H1 (cell line): ENCODE data around the gene KCNK15. TPM values are rescaled to one million over a fixed set of nuclear protein-coding genes. Genes with fewer than 3 reads are reported as not detected.

ENCODE experiments used
- CTCF ChIA-PET: fragments of 300-600 bp; sonication (Branson Sonifier 250); formaldehyde crosslinking; loops from one replicate; lab custom pipeline; 2021; ENCODE audit not compliant: partially characterized antibody; lab: Charles Lee
- POLR2A ChIA-PET: fragments of 300-600 bp; sonication (Branson Sonifier 250); formaldehyde crosslinking; loops from one replicate; lab custom pipeline; 2021; ENCODE audit warnings: inconsistent platforms; ENCODE audit not compliant: partially characterized antibody; lab: Charles Lee
- DNase-seq, 2 experiments: peaks; one replicate each; pipeline versions ENCODE4 v3.0.0 to v3.0.0-alpha.2; 2010 to 2022; ENCODE audit warnings: low spot score in 2 of 2, low read depth in 1 of 2, mixed read lengths in 1 of 2
- FAIRE-seq: peaks from 2 replicates; lab custom pipeline; 2011; peaks lifted over from hg19 to GRCh38; lab: Jason Lieb, UNC
- H2AFZ ChIP-seq: 2 replicates; pipeline ENCODE4 v1.8.1; 2012; ENCODE audit warnings: low read length, inconsistent platforms
- H2AK5ac ChIP-seq: 2 replicates; pipeline ENCODE4 v1.6.1; 2013; ENCODE audit warnings: low read depth, low read length
- H2BK120ac ChIP-seq: replicated peaks from 2 replicates; pipeline ENCODE3; 2013; ENCODE audit warnings: low read depth, low read length, inconsistent platforms
- H2BK12ac ChIP-seq: 2 replicates; pipeline ENCODE4 v1.6.1; 2013; ENCODE audit warnings: low read depth, low read length
- H2BK15ac ChIP-seq: 2 replicates; pipeline ENCODE4 v1.6.1; 2013; ENCODE audit warnings: low read length
- H2BK20ac ChIP-seq: 2 replicates; pipeline ENCODE4 v1.6.1; 2013; ENCODE audit warnings: low read length
- H2BK5ac ChIP-seq: 2 replicates; pipeline ENCODE4 v1.6.1; 2013; ENCODE audit warnings: low read depth, low read length
- H3K14ac ChIP-seq: 2 replicates; pipeline ENCODE4 v1.6.1; 2013; ENCODE audit warnings: inconsistent platforms; ENCODE audit not compliant: insufficient read length
- H3K18ac ChIP-seq: 2 replicates; pipeline ENCODE4 v1.6.1; 2013; ENCODE audit warnings: low read length; ENCODE audit errors: extremely low read depth
- H3K23ac ChIP-seq: 2 replicates; pipeline ENCODE4 v1.6.1; 2013; ENCODE audit warnings: inconsistent platforms; ENCODE audit not compliant: insufficient read length
- H3K23me2 ChIP-seq: 2 replicates; pipeline ENCODE4 v1.6.1; 2013; ENCODE audit warnings: low read depth, low read length
- H3K27ac ChIP-seq: 2 replicates; pipeline ENCODE4 v1.6.1; 2011; ENCODE audit warnings: low read depth, low read length, inconsistent platforms
- H3K27me3 ChIP-seq, 4 experiments: replicated peaks in 1 of 4; 1 replicate in 1 of 4; 2 replicates in 3 of 4; pipeline versions ENCODE4 v1.6.1 to v1.8.1; 2011 to 2013; ENCODE audit warnings: low read length in 3 of 4, mild to moderate bottlenecking in 3 of 4, inconsistent platforms in 2 of 4, mixed read lengths in 2 of 4, moderate library complexity in 1 of 4; ENCODE audit not compliant: control insufficient read depth in 3 of 4, insufficient read depth in 3 of 4; ENCODE audit errors: extremely low read depth in 1 of 4
- H3K36me3 ChIP-seq, 4 experiments: 2 replicates each; pipeline versions ENCODE4 v1.6.1 to v1.8.1; 2011 to 2013; ENCODE audit warnings: mild to moderate bottlenecking in 4 of 4, low read length in 3 of 4, moderate library complexity in 2 of 4, control low read depth in 1 of 4, inconsistent platforms in 1 of 4; ENCODE audit not compliant: insufficient read depth in 4 of 4, control insufficient read depth in 2 of 4
- H3K4ac ChIP-seq: replicated peaks from 2 replicates; pipeline ENCODE3; 2013; ENCODE audit warnings: low read length, low read depth, mixed read lengths, inconsistent platforms; ENCODE audit not compliant: insufficient read length
- H3K4me1 ChIP-seq, 4 experiments: replicated peaks in 1 of 4; 1 replicate in 1 of 4; 2 replicates in 3 of 4; pipeline versions ENCODE4 v1.6.1 to v1.8.1; 2011 to 2013; ENCODE audit warnings: low read length in 3 of 4, inconsistent platforms in 2 of 4, mixed read lengths in 1 of 4; ENCODE audit not compliant: insufficient read depth in 4 of 4, control insufficient read depth in 3 of 4
- H3K4me2 ChIP-seq, 2 experiments: 2 replicates each; pipeline versions ENCODE4 v1.6.1 to v1.8.1; 2011 to 2013; ENCODE audit warnings: low read depth in 2 of 2, low read length in 2 of 2, control low read depth in 1 of 2, inconsistent platforms in 1 of 2, mild to moderate bottlenecking in 1 of 2; ENCODE audit not compliant: insufficient read depth in 1 of 2
- H3K4me3 ChIP-seq, 4 experiments: fragments of 200-600, 300-600 bp in 1 of 4; sonication (generic), shearing (Covaris generic), sonication (Bioruptor Twin) in 1 of 4; 2 replicates each; pipeline versions ENCODE4 v1.5.1 to v1.8.1; 2011 to 2016; ENCODE audit warnings: low read length in 4 of 4, low read depth in 3 of 4, control low read depth in 2 of 4, inconsistent platforms in 2 of 4, mild to moderate bottlenecking in 2 of 4, mixed read lengths in 1 of 4, moderate library complexity in 1 of 4; ENCODE audit not compliant: insufficient read depth in 2 of 4; ENCODE audit errors: extremely low read depth in 1 of 4
- H3K56ac ChIP-seq: replicated peaks from 2 replicates; pipeline ENCODE3; 2013; ENCODE audit warnings: low read depth, mild to moderate bottlenecking, mixed read lengths, low read length, inconsistent platforms; ENCODE audit not compliant: insufficient read length
- H3K79me1 ChIP-seq: 2 replicates; pipeline ENCODE4 v1.6.1; 2013; ENCODE audit warnings: low read depth, low read length, control low read depth
- H3K79me2 ChIP-seq, 2 experiments: 2 replicates each; pipeline versions ENCODE4 v1.6.1 to v1.8.1; 2012 to 2013; ENCODE audit warnings: low read length in 2 of 2, mild to moderate bottlenecking in 2 of 2, inconsistent platforms in 1 of 2; ENCODE audit not compliant: insufficient read depth in 2 of 2, control insufficient read depth in 1 of 2
- H3K9ac ChIP-seq, 4 experiments: replicated peaks in 1 of 4; 1 replicate in 1 of 4; 2 replicates in 3 of 4; pipeline versions ENCODE4 v1.6.1 to v1.8.1; 2011 to 2013; ENCODE audit warnings: low read depth in 3 of 4, low read length in 3 of 4, control low read depth in 2 of 4, mild to moderate bottlenecking in 2 of 4, moderate library complexity in 2 of 4, inconsistent platforms in 1 of 4; ENCODE audit errors: extremely low read depth in 1 of 4
- H3K9me3 ChIP-seq, 2 experiments: 2 replicates each; pipeline versions ENCODE4 v1.6.1 to v1.8.1; 2012 to 2013; ENCODE audit warnings: mild to moderate bottlenecking in 2 of 2, moderate library complexity in 2 of 2, control low read depth in 1 of 2, inconsistent platforms in 1 of 2, low read depth in 1 of 2, low read length in 1 of 2, mixed read lengths in 1 of 2; ENCODE audit not compliant: insufficient read depth in 2 of 2
- H4K20me1 ChIP-seq, 2 experiments: replicated peaks in 1 of 2; 2 replicates each; pipeline versions ENCODE3 to v1.8.1; 2011 to 2013; ENCODE audit warnings: inconsistent platforms in 2 of 2, low read length in 2 of 2, mild to moderate bottlenecking in 1 of 2; ENCODE audit not compliant: insufficient read depth in 2 of 2, control insufficient read depth in 1 of 2
- H4K5ac ChIP-seq: 2 replicates; pipeline ENCODE4 v1.6.1; 2013; ENCODE audit warnings: low read length, low read depth, mixed read lengths, inconsistent platforms; ENCODE audit not compliant: insufficient read length
- H4K8ac ChIP-seq: 2 replicates; pipeline ENCODE4 v1.8.0; 2013; ENCODE audit warnings: mild to moderate bottlenecking, moderate library complexity, low read length, inconsistent platforms; ENCODE audit not compliant: insufficient read depth; ENCODE audit errors: extremely low read depth
- H4K91ac ChIP-seq: replicated peaks from 2 replicates; pipeline ENCODE3; 2013; ENCODE audit warnings: low read length, mixed read lengths, inconsistent platforms; ENCODE audit not compliant: insufficient read length
- CTCF ChIP-seq, 3 experiments: IDR thresholded peaks; 1 replicate in 2 of 3; 2 replicates in 1 of 3; pipeline versions ENCODE4 v1.5.1 to v1.6.1; 2011; ENCODE audit warnings: low read length in 3 of 3, mild to moderate bottlenecking in 3 of 3, inconsistent platforms in 2 of 3, low read depth in 1 of 3, moderate library complexity in 1 of 3; ENCODE audit not compliant: insufficient read depth in 1 of 3; ENCODE audit errors: control extremely low read depth in 1 of 3
- E2F6 ChIP-seq: IDR thresholded peaks from 2 replicates; pipeline ENCODE4 v1.6.1; 2012; ENCODE audit warnings: inconsistent platforms
- HDAC2 ChIP-seq, 2 experiments: fragments of 300-600 bp in 1 of 2; sonication (generic) in 1 of 2; IDR thresholded peaks; 2 replicates each; pipeline ENCODE4 v1.6.1; 2011 to 2012; ENCODE audit warnings: low read depth in 2 of 2, low read length in 2 of 2, mild to moderate bottlenecking in 2 of 2, moderate library complexity in 2 of 2, borderline replicate concordance in 1 of 2, inconsistent platforms in 1 of 2
- MAX ChIP-seq: IDR thresholded peaks from 2 replicates; pipeline ENCODE4 v1.6.1; 2012; ENCODE audit warnings: inconsistent platforms
- RAD21 ChIP-seq, 2 experiments: IDR thresholded peaks in 1 of 2; conservative IDR thresholded peaks in 1 of 2; 2 replicates each; pipeline ENCODE4 v1.6.1; 2011; ENCODE audit warnings: low read depth in 2 of 2, low read length in 2 of 2, improper control_type of control experiment in 1 of 2, inconsistent platforms in 1 of 2, mild to moderate bottlenecking in 1 of 2, moderate library complexity in 1 of 2
- TCF12 ChIP-seq: IDR thresholded peaks from 2 replicates; pipeline ENCODE4 v1.6.1; 2011; ENCODE audit warnings: low read depth, mild to moderate bottlenecking, low read length
- WGBS, 2 experiments: shearing (Covaris generic) in 1 of 2; methylation state at CpG; one replicate each; pipeline versions ENCODE4 v1.1.6 to v1.1.7; 2013 to 2015; ENCODE audit warnings: low lambda C conversion rate in 2 of 2, mixed read lengths in 2 of 2, inconsistent platforms in 1 of 2, low coverage in 1 of 2, missing lambda C conversion rate in 1 of 2; ENCODE audit not compliant: insufficient replicate concordance in 2 of 2, insufficient coverage in 1 of 2, insufficient read length in 1 of 2; ENCODE audit errors: extremely low coverage in 1 of 2, missing lambda C conversion rate in 1 of 2; 5-methylcytosine and 5-hydroxymethylcytosine counted together
- polyA plus RNA-seq, 7 experiments: library from polyadenylated mRNA; depleted of rRNA in 3 of 7; stranded (reverse) in 5 of 7; unstranded in 2 of 7; fragments of >200 nt in 5 of 7; fragments of 200-250 nt in 2 of 7; gene quantifications; 1 replicate in 5 of 7; 2 replicates in 1 of 7; 4 replicates in 1 of 7; pipeline versions ENCODE4 v1.2.1 to v1.2.3, GENCODE V29; 2011 to 2013; ENCODE audit warnings: missing spikeins in 2 of 7, mixed read lengths in 2 of 7
- total RNA-seq: library from RNA; stranded (reverse); fragmentation: NEBNext Ultra II Directional; extraction: Animal tissue kit (Norgen Biotek cat#: 25700); gene quantifications from 2 replicates; pipeline ENCODE4 v1.2.1, GENCODE V29; 2021

The KCNK15 gene
- total and polyA plus RNA-seq, 2 of the 8 experiments (the other 6 are each of a cell fraction or from before 2014, with no cell fraction given) = 0.24 to 0.33 TPM

- 0 out of 2 replicates have a peak overlapping the region, but pooled peaks have one; percentile 9 for H4K8ac ChIP-seq
- H3K27ac ChIP-seq = no peak overlapping the region
- H3K23ac ChIP-seq = no peak overlapping the region
- no peak overlapping the region for H3K4me3 ChIP-seq
- CTCF ChIA-PET = interaction anchor here (0.6 to 15.1 kb wide), 23 partner anchors 8 to 134 kb away, joined by 3 to 256 read pairs (median 5); partner anchors contain the start of gene YWHAB
- H3K23me2 ChIP-seq = peaks cover 11% of the 10 kb centered on the region; the same call in 1 of the 2 replicates
- no peak overlapping the region; the same call in 1 of the 2 replicates for H3K18ac ChIP-seq
- no peak overlapping the region for H3K4ac ChIP-seq
- H2AK5ac ChIP-seq = no peak overlapping the region
- FAIRE-seq = no peak
- TF ChIP-seq RAD21 (IDR thresholded peaks at IDR 0.05 in 1 of 2, conservative IDR thresholded peaks at IDR 0.05 in 1 of 2; ENCODE audit: low read depth in 2 of 2, low read length in 2 of 2) (peak; percentile 31 to 59; a peak in 3 of 4 replicates), HDAC2 (IDR thresholded peaks at IDR 0.05; ENCODE audit: borderline replicate concordance in 1 of 2, low read depth in 2 of 2, low read length in 2 of 2) (no peak), MAX (peak; percentile 29; the same call in 1 of the 2 replicates), E2F6 (0 out of 2 replicates have a peak, but pooled peaks have one; percentile 10), CTCF (IDR thresholded peaks at IDR 0.05; ENCODE audit: control extremely low read depth in 1 of 3, insufficient read depth in 1 of 3, low read depth in 1 of 3, low read length in 3 of 3) (peak; percentile 66 to 79 (median 77)), TCF12 (no peak)
- TF ChIP-seq, all 59 proteins: peak for 4
- Histone ChIP-seq H3K79me1 (no peaks in the 10 kb centered on the region), H2BK15ac (0 out of 2 replicates have a peak overlapping the region, but pooled peaks have one; percentile 46), H3K4me1 (peaks cover 0 to 17% (median 3%) of the 10 kb centered on the region in 4 experiments; a peak in 5 of 7 replicates), H2BK12ac (no peak overlapping the region), H4K5ac (no peak overlapping the region), H3K36me3 (no peaks in the 10 kb centered on the region), H2BK120ac (no peak overlapping the region), H3K56ac (no peak overlapping the region), H3K9me3 (no peaks in the 10 kb centered on the region), H2AFZ (no peak overlapping the region), H2BK5ac (no peak overlapping the region), H4K20me1 (no peaks in the 10 kb centered on the region), H3K4me2 (no peak overlapping the region), H4K91ac (no peak overlapping the region), H3K14ac (no peak overlapping the region), H2BK20ac (no peak overlapping the region), H3K79me2 (no peaks in the 10 kb centered on the region), H3K9ac (no peak overlapping the region), H3K27me3 (peaks cover 2 to 17% (median 14%) of the 10 kb centered on the region in 4 experiments)
- POLR2A ChIA-PET = no interaction called here
- DNase-seq = peak in 1 of 2 experiments; percentile 71
- 88% methylated on average over 51 of the region's 73 CpGs; no CpG with 5 or more reads in 1 of the 2 experiments for WGBS, 2 experiments
Measured at GRCh38 chr20:44750081-44750805, 4.6 kb downstream of the KCNK15 start.
